ENCODE measurements around the gene USP54. TPM values are rescaled to one million over a fixed set of nuclear protein-coding genes. Genes with fewer than 3 reads are reported as not detected.

Gene USP54
- total RNA-seq = 9.0 and 10.8 TPM in 2 replicates

GRCh38 chr10:73590881-73591799, at the start of gene USP54:
Gene USP54, minus strand, starts transcription at chr10:73591342. Its CDS starts 15,684 bp downstream, at chr10:73575658.
- H3K4me3 Mint-ChIP-seq = peak within 1 kb of the TSS; percentile 61
- no peaks in the 10 kb centered on the region for H3K27me3 Mint-ChIP-seq
- ChIA-PET CTCF (interaction anchor here (0.6 kb wide), 1 partner anchor 53 kb away, joined by 3 read pairs; no protein-coding TSS in a partner anchor), POLR2A (no interaction called here)
- no peak for TF ChIP-seq CTCF (IDR thresholded peaks at IDR 0.05)
- peak within 1 kb of the TSS; percentile 47 for H3K27ac Mint-ChIP-seq
- H3K4me1 Mint-ChIP-seq = peaks cover 13% of the 10 kb centered on the region
- no peak for ATAC-seq (ENCODE audit: low read depth)
- intact Hi-C loops (cut with micrococcal nuclease) = no loop called here
- no peak for DNase-seq
- no peaks in the 10 kb centered on the region for H3K36me3 Mint-ChIP-seq (ENCODE audit: low read depth)
- H3K9me3 Mint-ChIP-seq = no peaks in the 10 kb centered on the region

GRCh38 chr10:73639286-73639685, 48.1 kb upstream of the USP54 start:
- TF ChIP-seq CTCF (IDR thresholded peaks at IDR 0.05) = no peak
- CTCF ChIA-PET = no interaction called here
- Mint-ChIP-seq H3K4me1 (peaks cover 8% of the 10 kb centered on the region), H3K27me3 (peaks cover 4% of the 10 kb centered on the region), H3K9me3 (no peaks in the 10 kb centered on the region), H3K27ac (no peak overlapping the region), H3K4me3 (no peak overlapping the region), H3K36me3 (ENCODE audit: low read depth) (no peaks in the 10 kb centered on the region)
- intact Hi-C loops (cut with micrococcal nuclease) = no loop called here
- DNase-seq (no peak), ATAC-seq (ENCODE audit: low read depth) (no peak)
- POLR2A ChIA-PET = no interaction called here

DNA sequence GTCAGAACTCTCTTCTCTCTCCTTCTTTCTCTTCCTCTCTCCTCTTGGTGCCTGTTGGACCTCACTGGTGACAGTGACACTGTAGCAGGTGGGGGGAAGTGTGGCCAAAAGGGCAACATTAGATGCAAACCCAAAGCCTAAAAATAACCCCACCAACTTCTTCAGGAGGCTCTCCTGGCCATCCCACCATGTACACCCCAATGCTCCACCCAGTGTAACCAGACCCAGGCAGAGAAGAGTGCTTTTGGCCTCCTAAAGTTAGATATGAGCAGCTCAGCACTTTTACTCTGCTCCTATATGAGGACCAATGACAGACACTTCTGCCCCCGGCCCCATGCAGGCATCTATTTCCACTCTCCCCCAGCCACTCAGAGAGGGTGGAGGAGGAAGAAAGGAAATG, 44.6 kb upstream of the USP54 start:
- POLR2A ChIA-PET = no interaction called here
- H3K4me3 Mint-ChIP-seq = no peak overlapping the region
- CTCF ChIA-PET = no interaction called here
- intact Hi-C loops (cut with micrococcal nuclease) = no loop called here
- ATAC-seq (ENCODE audit: low read depth) (no peak), DNase-seq (no peak)
- no peaks in the 10 kb centered on the region for H3K36me3 Mint-ChIP-seq (ENCODE audit: low read depth)
- no peaks in the 10 kb centered on the region for H3K4me1 Mint-ChIP-seq
- TF ChIP-seq CTCF (IDR thresholded peaks at IDR 0.05) = no peak
- no peaks in the 10 kb centered on the region for H3K9me3 Mint-ChIP-seq
- H3K27ac Mint-ChIP-seq = no peak overlapping the region
- no peaks in the 10 kb centered on the region for H3K27me3 Mint-ChIP-seq

DNA sequence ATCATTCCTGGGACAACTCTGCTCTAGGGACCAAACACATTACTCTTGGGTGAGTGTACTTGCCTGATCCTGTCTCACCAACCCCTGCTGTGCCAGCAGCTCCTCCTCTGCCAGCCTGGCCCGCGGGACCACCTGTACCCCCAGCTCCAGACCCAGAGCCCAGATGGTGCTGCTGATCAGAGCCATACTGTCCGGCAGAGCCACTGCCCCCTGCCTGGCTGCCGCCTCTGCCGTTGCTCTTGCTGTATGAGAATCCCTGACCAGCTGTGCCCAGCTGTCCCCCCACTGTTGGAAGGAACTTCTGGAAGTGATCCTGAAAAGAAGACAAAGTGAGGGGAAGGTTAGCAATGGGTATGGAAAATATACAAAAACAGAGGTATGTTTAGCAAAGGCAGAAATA, 43.3 kb upstream of the USP54 start:
- no peak for ATAC-seq (ENCODE audit: low read depth)
- no peak overlapping the region for H3K4me3 Mint-ChIP-seq
- TF ChIP-seq CTCF (IDR thresholded peaks at IDR 0.05) = no peak
- no peaks in the 10 kb centered on the region for H3K27me3 Mint-ChIP-seq
- H3K27ac Mint-ChIP-seq = no peak overlapping the region
- ChIA-PET CTCF (interaction anchor here (1.4 kb wide), 1 partner anchor 10 kb away, joined by 4 read pairs; no protein-coding TSS in a partner anchor), POLR2A (no interaction called here)
- H3K9me3 Mint-ChIP-seq = no peaks in the 10 kb centered on the region
- H3K36me3 Mint-ChIP-seq (ENCODE audit: low read depth) = no peaks in the 10 kb centered on the region
- intact Hi-C loops (cut with micrococcal nuclease) = no loop called here
- no peaks in the 10 kb centered on the region for H3K4me1 Mint-ChIP-seq
- DNase-seq = no peak

DNA sequence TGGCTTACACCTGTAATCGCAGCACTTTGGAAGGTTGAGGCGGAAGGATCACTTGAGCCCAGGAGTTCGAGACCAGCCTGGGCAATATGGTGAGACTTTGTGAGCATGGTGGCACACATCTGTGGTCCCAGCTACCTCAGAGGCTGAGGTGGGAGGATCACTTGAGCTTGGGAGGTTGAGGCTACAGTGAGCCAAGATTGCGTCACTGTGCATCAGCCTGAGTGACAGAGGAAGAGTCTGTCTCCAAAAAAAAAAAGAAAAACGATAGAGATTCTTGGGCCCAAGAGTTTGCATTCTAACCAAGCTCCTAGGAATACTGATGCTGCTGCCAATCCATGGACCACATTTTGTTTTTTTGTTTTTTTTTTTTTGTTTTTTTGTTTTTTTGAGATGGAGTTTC, 38.0 kb upstream of the USP54 start:
- intact Hi-C loops (cut with micrococcal nuclease) = loop anchor here (5.0 to 10.0 kb wide), 4 partner anchors 113 to 1198 kb away; partner anchors contain the start of genes ECD, FAM149B1, KAT6B and NDST2
- H3K9me3 Mint-ChIP-seq = no peaks in the 10 kb centered on the region
- H3K27me3 Mint-ChIP-seq = no peaks in the 10 kb centered on the region
- DNase-seq (no peak), ATAC-seq (ENCODE audit: low read depth) (no peak)
- no peak overlapping the region for H3K4me3 Mint-ChIP-seq
- peaks cover 12% of the 10 kb centered on the region for H3K36me3 Mint-ChIP-seq (ENCODE audit: low read depth)
- no peak for TF ChIP-seq CTCF (IDR thresholded peaks at IDR 0.05)
- H3K27ac Mint-ChIP-seq = no peak overlapping the region
- peaks cover 24% of the 10 kb centered on the region for H3K4me1 Mint-ChIP-seq
- CTCF ChIA-PET = interaction anchor here (1.0 kb wide), 1 partner anchor 14 kb away, joined by 4 read pairs; no protein-coding TSS in a partner anchor
- POLR2A ChIA-PET = interaction anchor here (0.7 kb wide), 1 partner anchor 87 kb away, joined by 3 read pairs; no protein-coding TSS in a partner anchor

Data from activated B cell treated with CpG ODN at 0.5 μM for 24 hours (primary cell).